Activated T-helper 1 cell treated with anti-CD3 and anti-CD28 coated beads, Interleukin-12 subunit alpha, Interleukin-12 subunit beta, Interleukin-2, Interleukin-4 antibody, amounts not matched to agents 30 ng/mL and 10 ng/mL and 1 ng/mL, durations not matched to agents 14 hours and 24 hours and 36 hours (primary cell): ENCODE measurements around the gene ANKRD13D. TPM values are rescaled to one million over a fixed set of nuclear protein-coding genes. Genes with fewer than 3 reads are reported as not detected.
A peak's percentile ranks its signal among the peaks of the same experiment; 100 is the strongest.

Source experiments
- DNase-seq: peaks from one replicate; pipeline ENCODE4 v3.0.0; 2021; ENCODE audit warnings: low spot score
- H3K27ac Mint-ChIP-seq: one replicate; pipeline ENCODE4 v1.8.0; 2021; ENCODE audit warnings: mild to moderate bottlenecking, mixed read lengths
- H3K27me3 Mint-ChIP-seq: one replicate; pipeline ENCODE4 v1.8.0; 2022; ENCODE audit warnings: mild to moderate bottlenecking, moderate library complexity, mixed read lengths; ENCODE audit not compliant: insufficient read depth
- H3K36me3 Mint-ChIP-seq: one replicate; pipeline ENCODE4 v1.8.0; 2021; ENCODE audit warnings: low read depth, mixed read lengths
- H3K4me1 Mint-ChIP-seq: one replicate; pipeline ENCODE4 v1.8.0; 2021; ENCODE audit warnings: low read depth, mixed read lengths
- H3K4me3 Mint-ChIP-seq: one replicate; pipeline ENCODE4 v1.8.0; 2021; ENCODE audit warnings: mild to moderate bottlenecking, moderate library complexity, mixed read lengths
- H3K9me3 Mint-ChIP-seq: one replicate; pipeline ENCODE4 v1.8.0; 2021; ENCODE audit warnings: mixed read lengths
- intact Hi-C: fragments of 100-400 bp; cut with micrococcal nuclease; formaldehyde crosslinking; loops from one replicate; pipeline ENCODE4 v1.15.1; 2024
- total RNA-seq: library from RNA; stranded (reverse); gene quantifications from 2 replicates; pipeline ENCODE4 v1.2.3, GENCODE V29; 2022

Gene ANKRD13D
- total RNA-seq, 1 donor from 2014 or later = 129 TPM

GRCh38 chr11:67347964-67348749 lies 59.1 kb downstream of the ANKRD13D start:
- Mint-ChIP-seq H3K36me3 (no peaks in the 10 kb centered on the region), H3K27ac (no peak overlapping the region), H3K9me3 (no peaks in the 10 kb centered on the region), H3K4me3 (no peak overlapping the region), H3K4me1 (peaks cover 37% of the 10 kb centered on the region), H3K27me3 (no peaks in the 10 kb centered on the region)
- no peak for DNase-seq
- intact Hi-C loops = no loop called here

DNA sequence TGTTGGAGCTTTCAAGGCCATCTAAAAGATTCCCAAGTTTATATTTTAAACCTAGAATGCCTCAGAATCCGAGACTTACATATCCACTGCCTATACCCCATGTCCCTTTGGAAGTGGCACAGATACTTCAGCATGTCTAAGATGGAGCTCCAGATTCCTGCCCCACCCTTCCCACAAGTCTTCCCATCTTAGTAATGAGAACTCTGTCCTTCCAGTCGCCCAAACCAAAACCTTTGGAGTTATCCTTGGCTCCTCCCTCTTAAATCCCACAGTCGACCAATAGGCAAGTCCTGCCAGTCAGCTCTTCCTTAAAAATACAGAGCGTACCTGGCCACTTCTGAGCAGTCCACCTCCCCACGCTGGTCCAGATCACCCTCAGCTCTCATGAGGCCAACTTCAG lies 59.9 kb downstream of the ANKRD13D start:
- Mint-ChIP-seq H3K9me3 (no peaks in the 10 kb centered on the region), H3K4me3 (no peak overlapping the region), H3K27ac (no peak overlapping the region), H3K27me3 (no peaks in the 10 kb centered on the region), H3K4me1 (peaks cover 40% of the 10 kb centered on the region), H3K36me3 (no peaks in the 10 kb centered on the region)
- no peak for DNase-seq
- intact Hi-C loops = no loop called here

DNA sequence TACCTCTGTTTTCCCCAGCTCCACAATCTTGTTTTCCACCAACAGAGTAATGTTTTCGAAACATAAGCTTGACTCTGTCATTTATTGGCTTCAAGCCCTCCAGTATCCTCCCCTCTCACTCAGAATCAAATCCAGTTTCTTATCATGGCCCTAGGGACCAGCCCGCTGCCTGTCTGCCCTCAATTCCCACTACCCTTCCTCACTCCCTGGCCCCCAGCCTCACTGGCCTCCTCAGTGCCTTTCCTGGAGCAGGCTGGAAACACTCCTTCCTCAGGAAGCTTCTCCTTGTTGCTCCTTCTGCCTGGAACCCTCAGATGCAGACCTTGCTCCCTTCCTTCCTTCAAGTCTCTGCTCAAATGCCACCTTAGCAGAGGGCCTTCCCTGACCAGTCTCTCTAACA lies 60.4 kb downstream of the ANKRD13D start:
- Mint-ChIP-seq H3K27ac (no peak overlapping the region), H3K27me3 (no peaks in the 10 kb centered on the region), H3K36me3 (no peaks in the 10 kb centered on the region), H3K4me3 (no peak overlapping the region), H3K9me3 (no peaks in the 10 kb centered on the region), H3K4me1 (peaks cover 40% of the 10 kb centered on the region)
- intact Hi-C loops = no loop called here
- no peak for DNase-seq

GRCh38 chr11:67349928-67350465 lies 60.9 kb downstream of the ANKRD13D start:
- no peak for DNase-seq
- Mint-ChIP-seq H3K27ac (no peak overlapping the region), H3K4me3 (no peak overlapping the region), H3K4me1 (peaks cover 40% of the 10 kb centered on the region), H3K36me3 (no peaks in the 10 kb centered on the region), H3K9me3 (no peaks in the 10 kb centered on the region), H3K27me3 (no peaks in the 10 kb centered on the region)
- intact Hi-C loops = loop anchor here (5.0 to 10.0 kb wide), 3 partner anchors 117 to 457 kb away; partner anchors contain the start of genes GSTP1 and TMEM134

- Mint-ChIP-seq H3K4me3 (peak overlapping the region; percentile 57), H3K36me3 (no peaks in the 10 kb centered on the region), H3K9me3 (no peaks in the 10 kb centered on the region), H3K27me3 (no peaks in the 10 kb centered on the region), H3K4me1 (peaks cover 31% of the 10 kb centered on the region), H3K27ac (peak overlapping the region; percentile 71)
- peak; percentile 45 for DNase-seq
- intact Hi-C loops = loop anchor here (1.0 to 10.0 kb wide), 7 partner anchors 31 to 1063 kb away; partner anchors contain the start of genes GSTP1, PC, TMEM134 and YIF1A
Measured at GRCh38 chr11:67351275-67352005, 62.3 kb downstream of the ANKRD13D start.

Other genes with a start within 250 kb of the ANKRD13D start
- 0.39 and 0.44 TPM in 2 replicates for gene RHOD, start 232.5 kb upstream of the ANKRD13D start, total RNA-seq
- gene KDM2A, start 170.0 kb upstream of the ANKRD13D start, total RNA-seq = 114 and 119 TPM in 2 replicates
- gene GRK2, start 22.8 kb upstream of the ANKRD13D start, total RNA-seq = 249 and 250 TPM in 2 replicates
- gene SSH3, start 14.2 kb downstream of the ANKRD13D start, total RNA-seq = 9.2 and 9.4 TPM in 2 replicates
- gene POLD4, start 64.2 kb downstream of the ANKRD13D start, total RNA-seq = 36.7 and 39.8 TPM in 2 replicates
- 0.64 and 0.73 TPM in 2 replicates for gene CLCF1, start 84.3 kb downstream of the ANKRD13D start, total RNA-seq
- gene RAD9A, start 102.7 kb downstream of the ANKRD13D start, total RNA-seq = 30.7 and 31.6 TPM in 2 replicates
- 260 and 263 TPM in 2 replicates for gene PPP1CA, start 112.6 kb downstream of the ANKRD13D start, total RNA-seq
- gene TBC1D10C, start 114.8 kb downstream of the ANKRD13D start, total RNA-seq = 131 and 135 TPM in 2 replicates
- gene CARNS1, start 126.4 kb downstream of the ANKRD13D start, total RNA-seq = 0.62 and 0.81 TPM in 2 replicates
- 84.1 and 86.2 TPM in 2 replicates for gene RPS6KB2, start 139.2 kb downstream of the ANKRD13D start, total RNA-seq
- gene PTPRCAP, start 148.4 kb downstream of the ANKRD13D start, total RNA-seq = 108 and 109 TPM in 2 replicates
- 222 and 225 TPM in 2 replicates for gene CORO1B, start 154.2 kb downstream of the ANKRD13D start, total RNA-seq
- gene GPR152, start 163.4 kb downstream of the ANKRD13D start, total RNA-seq = not detected in 2 replicates
- gene CABP4, start 166.1 kb downstream of the ANKRD13D start, total RNA-seq = 0.86 and 0.96 TPM in 2 replicates
- gene TMEM134, start 179.9 kb downstream of the ANKRD13D start, total RNA-seq = 55.1 and 61.4 TPM in 2 replicates
- gene AIP, start 193.7 kb downstream of the ANKRD13D start, total RNA-seq = 200 and 203 TPM in 2 replicates
- gene PITPNM1, start 216.1 kb downstream of the ANKRD13D start, total RNA-seq = 138 and 140 TPM in 2 replicates
- 107 and 115 TPM in 2 replicates for gene CDK2AP2, start 218.9 kb downstream of the ANKRD13D start, total RNA-seq
- not detected in 2 replicates for gene CABP2, start 234.1 kb downstream of the ANKRD13D start, total RNA-seq